ENCODE data around the gene SIGLEC8. TPM values are rescaled to one million over a fixed set of nuclear protein-coding genes. Genes with fewer than 3 reads are reported as not detected.

SIGLEC8 gene
- total and polyA plus RNA-seq, 2 of the 4 experiments (the other 2 are of a cell fraction), result not detected

GRCh38 chr19:51460164-51460992 lies 2.1 kb upstream of the SIGLEC8 start:
- no TSS peak for BruUV-seq (replicated peaks)
- TF ChIP-seq CTCF (conservative IDR thresholded peaks at IDR 0.05; ENCODE audit: low read depth, low read length) (no peak), RFX5 (IDR thresholded peaks at IDR 0.05; ENCODE audit: low read depth, low read length) (no peak), SMC3 (IDR thresholded peaks at IDR 0.05; ENCODE audit: low read depth, low read length) (no peak), USF2 (IDR thresholded peaks at IDR 0.05; ENCODE audit: low read depth, low read length) (no peak), RAD21 (IDR thresholded peaks at IDR 0.05; ENCODE audit: low read length) (no peak), BHLHE40 (IDR thresholded peaks at IDR 0.05; ENCODE audit: low read depth, low read length) (no peak), ELK1 (IDR thresholded peaks at IDR 0.05; ENCODE audit: borderline replicate concordance, low read depth, low read length) (no peak), CEBPB (IDR thresholded peaks at IDR 0.05; ENCODE audit: low read depth, low read length) (no peak), FOS (IDR thresholded peaks at IDR 0.05; ENCODE audit: low read depth, low read length) (no peak), NFE2L2 (IDR thresholded peaks at IDR 0.05; ENCODE audit: low read depth, low read length) (no peak), MAFK (IDR thresholded peaks at IDR 0.05; ENCODE audit: low read depth, low read length) (no peak), MXI1 (IDR thresholded peaks at IDR 0.05; ENCODE audit: borderline replicate concordance, low read depth, low read length) (no peak), CHD1 (IDR thresholded peaks at IDR 0.05; ENCODE audit: low read depth, low read length) (no peak), POLR2A (IDR thresholded peaks at IDR 0.05; ENCODE audit: low read depth, low read length) (no peak)
- Histone ChIP-seq H3K23ac (ENCODE audit: low read depth, low read length) (no peak overlapping the region), H3K4me1 (ENCODE audit: control insufficient read depth, insufficient read depth, low read length) (no peaks in the 10 kb centered on the region), H3K9me3 (ENCODE audit: control insufficient read depth, insufficient read depth, low read length) (peaks cover 2% of the 10 kb centered on the region; the same call in 1 of the 2 replicates), H3K27me3 (ENCODE audit: control insufficient read depth, insufficient read depth, low read length) (no peaks in the 10 kb centered on the region), H3K4me3 (ENCODE audit: insufficient read depth, low read depth, low read length) (peak overlapping the region; percentile 19; the same call in 1 of the 2 replicates), H3K9ac (ENCODE audit: low read depth, low read length) (no peak overlapping the region), H3K18ac (ENCODE audit: low read depth, low read length) (no peak overlapping the region), H3K79me1 (ENCODE audit: low read depth in 1 of 2, low read length in 2 of 2) (no peaks in the 10 kb centered on the region), H2BK15ac (ENCODE audit: low read depth, low read length) (no peak overlapping the region), H4K91ac (ENCODE audit: insufficient read depth, low read depth, low read length) (no peak overlapping the region), H2AK9ac (replicated peaks; ENCODE audit: low read depth, low read length, poor library complexity) (no peak overlapping the region), H4K5ac (ENCODE audit: low read depth, low read length) (no peak overlapping the region), H3K27ac (ENCODE audit: insufficient read depth, low read length) (no peak overlapping the region), H3K4ac (ENCODE audit: low read depth, low read length) (no peak overlapping the region), H3K9me1 (ENCODE audit: insufficient read depth, low read length) (no peaks in the 10 kb centered on the region), H3K56ac (ENCODE audit: extremely low read depth, insufficient read depth, low read length) (no peak overlapping the region), H3K36me3 (ENCODE audit: control insufficient read depth, insufficient read depth, low read length) (no peaks in the 10 kb centered on the region), H3K4me2 (ENCODE audit: low read depth, low read length) (no peak overlapping the region), H2AFZ (replicated peaks; ENCODE audit: low read length, poor library complexity) (peak overlapping the region; percentile 63), H2BK120ac (ENCODE audit: low read depth, low read length) (no peak overlapping the region), H4K20me1 (ENCODE audit: insufficient read depth, low read length) (no peaks in the 10 kb centered on the region), H2AK5ac (ENCODE audit: low read depth, low read length) (no peak overlapping the region), H3K14ac (replicated peaks; ENCODE audit: low read depth, low read length) (no peak overlapping the region), H2BK20ac (ENCODE audit: low read depth, low read length) (no peak overlapping the region), H2BK5ac (ENCODE audit: low read depth, low read length, poor library complexity, severe bottlenecking) (no peak overlapping the region), H4K8ac (ENCODE audit: low read depth in 2 of 2, low read length in 2 of 2) (peak overlapping the region in 1 of 2 experiments; percentile 19; a peak in 1 of 4 replicates)
- peak; percentile 7 for DNase-seq
- dilution Hi-C loops (cut with HindIII; ENCODE audit: low sequenced_read_pairs, unreplicated experiment), result no loop called here
- peak; percentile 42 for ATAC-seq (ENCODE audit: low read depth)
- intact Hi-C loops (cut with micrococcal nuclease), result no loop called here
- ChIA-PET POLR2A (ENCODE audit: unreplicated experiment) (interaction anchor here (0.6 kb wide), 1 partner anchor 265 kb away, joined by 9 read pairs; no protein-coding TSS in a partner anchor), CTCF (no interaction called here)
- in situ Hi-C loops (cut with MboI; ENCODE audit: low sequenced_read_pairs), result no loop called here
- WGBS, 2 experiments (ENCODE audit: extremely low coverage in 2 of 2, insufficient read length in 1 of 2), result 48% methylated on average over 6 of the region's 13 CpGs; no CpG with 5 or more reads in 1 of the 2 experiments

Data from IMR-90 (cell line).